H1 (cell line): ENCODE results near the gene ARNT2. TPM values are rescaled to one million over a fixed set of nuclear protein-coding genes. Genes with fewer than 3 reads are reported as not detected.

Experiments
- ATF2 ChIP-seq: IDR thresholded peaks from 2 replicates; pipeline ENCODE4 v1.6.1; 2012; ENCODE audit warnings: low read length, inconsistent platforms
- BACH1 ChIP-seq: IDR thresholded peaks from 2 replicates; pipeline ENCODE4 v1.6.1; 2012; ENCODE audit warnings: low read length, improper control_type of control experiment
- CREB1 ChIP-seq: IDR thresholded peaks from 2 replicates; pipeline ENCODE4 v1.6.1; 2012; ENCODE audit warnings: inconsistent platforms
- CTBP2 ChIP-seq: IDR thresholded peaks from 2 replicates; pipeline ENCODE4 v1.7.0; 2011; ENCODE audit warnings: borderline replicate concordance, mild to moderate bottlenecking, moderate library complexity, mixed read lengths, low read length; ENCODE audit not compliant: insufficient read depth, insufficient read length
- E2F6 ChIP-seq: IDR thresholded peaks from 2 replicates; pipeline ENCODE4 v1.6.1; 2012; ENCODE audit warnings: inconsistent platforms
- polyA plus RNA-seq, 7 experiments: library from polyadenylated mRNA; depleted of rRNA in 3 of 7; stranded (reverse) in 5 of 7; unstranded in 2 of 7; fragments of >200 nt in 5 of 7; fragments of 200-250 nt in 2 of 7; gene quantifications; 1 replicate in 5 of 7; 2 replicates in 1 of 7; 4 replicates in 1 of 7; pipeline versions ENCODE4 v1.2.1 to v1.2.3, GENCODE V29; 2011 to 2013; ENCODE audit warnings: missing spikeins in 2 of 7, mixed read lengths in 2 of 7
- total RNA-seq: library from RNA; stranded (reverse); fragmentation: NEBNext Ultra II Directional; extraction: Animal tissue kit (Norgen Biotek cat#: 25700); gene quantifications from 2 replicates; pipeline ENCODE4 v1.2.1, GENCODE V29; 2021

Gene ARNT2
- total and polyA plus RNA-seq, 2 of the 8 experiments (the other 6 are each of a cell fraction or from before 2014, with no cell fraction given) = 9.5 to 14.6 TPM

GRCh38 chr15:80554560-80554959 is 150.4 kb downstream of the ARNT2 start (continued):
- TF ChIP-seq CTBP2 = no peak
- TF ChIP-seq CREB1 = no peak
- TF ChIP-seq ATF2 = no peak
- no peak for TF ChIP-seq BACH1
- TF ChIP-seq E2F6 = no peak
